Upper lobe of right lung (tissue), 1 donor: ENCODE measurements around the gene GABRD. TPM values are rescaled to one million over a fixed set of nuclear protein-coding genes. Genes with fewer than 3 reads are reported as not detected.

Experiments
- ATAC-seq: fragments of 200-7000 bp; cut with Tn5 transposase; one replicate; pipeline ENCODE4 v1.9.1; 2020; ENCODE audit warnings: mild to moderate bottlenecking, moderate library complexity
- DNase-seq: peaks from one replicate; pipeline ENCODE4 v3.0.0-alpha.2; 2020
- H3K27ac ChIP-seq: fragments of 200-600 bp; one replicate; pipeline ENCODE4 v1.8.0; 2022
- H3K27me3 ChIP-seq: fragments of 200-600 bp; one replicate; pipeline ENCODE4 v1.8.0; 2022; ENCODE audit warnings: mild to moderate bottlenecking
- H3K36me3 ChIP-seq: fragments of 200-600 bp; one replicate; pipeline ENCODE4 v1.8.0; 2022
- H3K4me1 ChIP-seq: fragments of 200-600 bp; one replicate; pipeline ENCODE4 v1.8.0; 2022
- H3K4me3 ChIP-seq: fragments of 200-600 bp; one replicate; pipeline ENCODE4 v1.8.0; 2022; ENCODE audit warnings: mild to moderate bottlenecking
- H3K9me3 ChIP-seq: fragments of 200-600 bp; one replicate; pipeline ENCODE4 v1.8.0; 2022
- CTCF ChIP-seq: fragments of 200-600 bp; IDR thresholded peaks from one replicate; pipeline ENCODE4 v1.8.0; 2022; ENCODE audit warnings: antibody characterized with exemption
- intact Hi-C: fragments of 100-400 bp; cut with DNase I; formaldehyde crosslinking; loops from one replicate; pipeline ENCODE4 v1.11.0; 2022
- total RNA-seq: library from RNA; stranded (reverse); fragmentation: NEBNext Ultra II Directional; extraction: Animal tissue kit (Norgen Biotek cat#: 25700); gene quantifications from one replicate; pipeline ENCODE4 v1.2.1, GENCODE V29; 2021
- donor health status: DM: no; HTN: yes; CAD: no; lungs with severe emphysema.

Gene GABRD
- total RNA-seq, 1 donor from 2014 or later, result 2.9 TPM

- H3K4me3 ChIP-seq, result no peak overlapping the region
- no peak for TF ChIP-seq CTCF
- ATAC-seq (no peak), DNase-seq (no peak)
- peaks cover 3% of the 10 kb centered on the region for H3K27me3 ChIP-seq
- intact Hi-C loops, result no loop called here
- no peaks in the 10 kb centered on the region for H3K9me3 ChIP-seq
- peak overlapping the region; percentile 58 for H3K27ac ChIP-seq
- no peaks in the 10 kb centered on the region for H3K36me3 ChIP-seq
- peaks cover 28% of the 10 kb centered on the region for H3K4me1 ChIP-seq
Measured at GRCh38 chr1:2045468-2046173, 26.5 kb downstream of the GABRD start.

GRCh38 chr1:2046174-2046917 is 27.2 kb downstream of the GABRD start:
- peak; percentile 73 for TF ChIP-seq CTCF
- Histone ChIP-seq H3K27me3 (peaks cover 3% of the 10 kb centered on the region), H3K9me3 (no peaks in the 10 kb centered on the region), H3K27ac (peak overlapping the region; percentile 58), H3K36me3 (no peaks in the 10 kb centered on the region), H3K4me1 (peaks cover 28% of the 10 kb centered on the region), H3K4me3 (no peak overlapping the region)
- DNase-seq (peak; percentile 93), ATAC-seq (peak; percentile 55)
- intact Hi-C loops, result no loop called here

GRCh38 chr1:2046953-2047748 is 28.0 kb downstream of the GABRD start:
- ATAC-seq (no peak), DNase-seq (no peak)
- H3K27ac ChIP-seq, result no peak overlapping the region
- peaks cover 3% of the 10 kb centered on the region for H3K27me3 ChIP-seq
- no peak overlapping the region for H3K4me3 ChIP-seq
- no peak for TF ChIP-seq CTCF
- no peaks in the 10 kb centered on the region for H3K36me3 ChIP-seq
- H3K9me3 ChIP-seq, result no peaks in the 10 kb centered on the region
- H3K4me1 ChIP-seq, result peaks cover 28% of the 10 kb centered on the region
- intact Hi-C loops, result no loop called here

GRCh38 chr1:2047749-2048729 is 28.9 kb downstream of the GABRD start:
- intact Hi-C loops, result no loop called here
- Histone ChIP-seq H3K27me3 (peaks cover 3% of the 10 kb centered on the region), H3K9me3 (no peaks in the 10 kb centered on the region), H3K27ac (no peak overlapping the region), H3K4me3 (no peak overlapping the region), H3K36me3 (no peaks in the 10 kb centered on the region), H3K4me1 (peaks cover 28% of the 10 kb centered on the region)
- no peak for ATAC-seq
- no peak for TF ChIP-seq CTCF
- DNase-seq, result no peak

GRCh38 chr1:2049225-2049717 is 30.1 kb downstream of the GABRD start:
- H3K27ac ChIP-seq, result peak overlapping the region; percentile 84
- peaks cover 28% of the 10 kb centered on the region for H3K4me1 ChIP-seq
- no peaks in the 10 kb centered on the region for H3K9me3 ChIP-seq
- peak; percentile 81 for DNase-seq
- ATAC-seq, result peak; percentile 27
- peak; percentile 31 for TF ChIP-seq CTCF
- peak overlapping the region; percentile 63 for H3K4me3 ChIP-seq
- peaks cover 3% of the 10 kb centered on the region for H3K27me3 ChIP-seq
- intact Hi-C loops, result no loop called here
- H3K36me3 ChIP-seq, result no peaks in the 10 kb centered on the region
